ENCODE measurements around the gene FES.
"Not testable (repeated sequence)": the region's sequence is repeated elsewhere in the genome, so short reads cannot be mapped to it uniquely, and the experiment has no call there.

FES gene

DNA sequence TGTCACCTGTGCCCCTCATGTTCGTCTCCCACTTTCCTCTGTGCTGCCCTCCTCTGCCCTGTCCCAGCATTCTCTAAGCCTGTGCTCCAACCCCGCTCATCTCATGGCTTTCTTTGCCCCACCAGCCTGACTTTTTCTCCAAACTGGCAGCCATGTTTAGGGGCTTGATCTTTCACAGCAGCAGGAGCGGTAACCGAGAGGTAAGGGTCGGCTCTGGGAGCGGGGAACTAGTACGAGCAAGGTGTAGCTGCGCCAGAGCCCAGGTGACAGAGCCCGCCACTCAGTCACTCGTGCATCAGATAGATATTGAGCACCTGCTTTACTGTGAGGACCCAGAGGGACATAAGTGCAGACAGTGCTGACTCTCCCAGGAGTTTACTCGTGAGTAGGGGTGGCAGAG lies 32.2 kb downstream of the FES start:
- CTCF ChIA-PET: no interaction called here

DNA sequence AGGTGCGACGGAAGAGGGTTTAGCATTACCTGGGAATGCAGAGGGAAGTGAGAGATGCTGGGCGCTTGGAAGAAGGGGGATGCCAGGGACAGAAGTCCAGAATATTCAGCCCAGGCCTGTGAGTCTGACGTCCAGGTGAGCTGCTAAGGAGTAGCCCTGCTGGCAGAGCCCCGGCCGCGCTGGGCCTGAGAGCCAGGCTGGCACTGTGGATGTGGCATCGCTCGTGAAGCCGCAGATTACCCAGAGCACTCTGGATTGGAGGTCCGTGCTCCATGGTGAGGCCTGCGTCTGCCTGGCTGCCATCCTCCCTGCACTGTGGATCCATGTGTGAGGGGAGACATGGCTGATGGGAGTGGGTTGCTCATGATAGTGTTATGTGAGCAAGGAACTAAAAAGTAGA lies 33.3 kb downstream of the FES start:
- CTCF ChIA-PET: no interaction called here
- no peak for TF ChIP-seq FOXM1 (IDR thresholded peaks at IDR 0.05; ENCODE audit: borderline replicate concordance)
- TF ChIP-seq FOXK2 (IDR thresholded peaks at IDR 0.05): no peak
- TF ChIP-seq TARDBP (IDR thresholded peaks at IDR 0.05): no peak
- TF ChIP-seq, protein P1, sequence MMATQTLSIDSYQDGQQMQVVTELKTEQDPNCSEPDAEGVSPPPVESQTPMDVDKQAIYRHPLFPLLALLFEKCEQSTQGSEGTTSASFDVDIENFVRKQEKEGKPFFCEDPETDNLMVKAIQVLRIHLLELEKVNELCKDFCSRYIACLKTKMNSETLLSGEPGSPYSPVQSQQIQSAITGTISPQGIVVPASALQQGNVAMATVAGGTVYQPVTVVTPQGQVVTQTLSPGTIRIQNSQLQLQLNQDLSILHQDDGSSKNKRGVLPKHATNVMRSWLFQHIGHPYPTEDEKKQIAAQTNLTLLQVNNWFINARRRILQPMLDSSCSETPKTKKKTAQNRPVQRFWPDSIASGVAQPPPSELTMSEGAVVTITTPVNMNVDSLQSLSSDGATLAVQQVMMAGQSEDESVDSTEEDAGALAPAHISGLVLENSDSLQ (IDR thresholded peaks at IDR 0.05): no peak
- no peak for TF ChIP-seq HDGF (IDR thresholded peaks at IDR 0.05; ENCODE audit: borderline replicate concordance)
- no peak for TF ChIP-seq ARNT (IDR thresholded peaks at IDR 0.05)
- TF ChIP-seq L3MBTL2 (conservative IDR thresholded peaks at IDR 0.05): no peak
- no peak for TF ChIP-seq FOXA1 (IDR thresholded peaks at IDR 0.05)
- no peak for TF ChIP-seq CTBP1 (IDR thresholded peaks at IDR 0.05; ENCODE audit: borderline replicate concordance)
- TF ChIP-seq LEF1 (IDR thresholded peaks at IDR 0.05; ENCODE audit: borderline replicate concordance): no peak
- TF ChIP-seq NFRKB (IDR thresholded peaks at IDR 0.05): no peak
- no peak for TF ChIP-seq BHLHE40 (IDR thresholded peaks at IDR 0.05; ENCODE audit: borderline replicate concordance)
- no peak for TF ChIP-seq SP1 (IDR thresholded peaks at IDR 0.05)
- TF ChIP-seq ZNF384 (IDR thresholded peaks at IDR 0.05): no peak
- no peak for TF ChIP-seq SUZ12 (IDR thresholded peaks at IDR 0.05)
- TF ChIP-seq ELF4 (IDR thresholded peaks at IDR 0.05): no peak
- POLR2A ChIA-PET: interaction anchor here (0.8 to 2.2 kb wide), 2 partner anchors 14 to 15 kb away, joined by 3 to 5 read pairs; partner anchors contain the start of gene MAN2A2
- no peak for DNase-seq (ENCODE audit: extremely low spot score)

More for the DNA sequence above, 32.2 kb downstream of the FES start:
- POLR2A ChIA-PET: no interaction called here
- DNase-seq (ENCODE audit: extremely low spot score): no peak
- no peak for TF ChIP-seq BHLHE40 (IDR thresholded peaks at IDR 0.05; ENCODE audit: borderline replicate concordance)

DNA sequence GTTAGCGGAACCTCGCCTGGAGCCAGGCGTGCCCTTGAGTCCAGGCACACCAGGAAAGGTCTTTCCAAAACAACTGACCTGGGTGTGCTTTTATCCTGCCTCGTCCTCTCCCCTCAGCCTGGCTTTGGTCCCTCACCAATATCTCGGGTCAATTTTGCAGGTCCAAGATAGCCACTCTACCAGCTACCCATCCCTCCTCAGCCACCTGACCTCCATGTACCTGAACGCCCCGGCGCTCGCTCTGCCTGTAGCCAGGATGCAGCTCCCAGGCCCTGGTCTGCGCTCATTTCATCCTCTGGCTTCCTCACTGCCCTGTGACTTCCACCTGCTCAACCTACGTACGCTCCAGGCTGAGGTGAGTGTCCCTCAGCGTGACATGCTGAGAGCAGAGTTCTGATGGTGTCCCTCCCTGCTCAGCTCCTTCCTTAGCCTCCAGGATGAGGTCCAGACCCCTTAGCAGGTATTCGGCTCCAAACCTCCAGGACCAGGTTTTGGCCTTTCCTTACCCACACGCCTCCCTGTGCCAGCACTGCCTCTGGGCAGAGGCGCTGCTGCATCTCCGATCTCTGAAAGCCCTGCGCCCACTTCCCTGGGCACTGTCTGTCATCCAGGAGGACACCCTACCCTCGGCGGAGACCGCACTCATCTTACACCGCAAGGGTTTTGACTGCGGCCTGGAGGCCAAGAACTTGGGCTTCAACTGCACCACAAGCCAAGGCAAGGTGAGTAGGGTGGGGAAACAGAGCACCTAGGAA lies 33.9 kb downstream of the FES start:
- no peak for TF ChIP-seq TARDBP (IDR thresholded peaks at IDR 0.05)
- no peak for TF ChIP-seq CTBP1 (IDR thresholded peaks at IDR 0.05; ENCODE audit: borderline replicate concordance)
- no peak for TF ChIP-seq FOXM1 (IDR thresholded peaks at IDR 0.05; ENCODE audit: borderline replicate concordance)
- no peak for TF ChIP-seq SUZ12 (IDR thresholded peaks at IDR 0.05)
- TF ChIP-seq, protein P1 (IDR thresholded peaks at IDR 0.05): no peak
- TF ChIP-seq NFRKB (IDR thresholded peaks at IDR 0.05): no peak
- TF ChIP-seq ARNT (IDR thresholded peaks at IDR 0.05): no peak
- no peak for TF ChIP-seq FOXA1 (IDR thresholded peaks at IDR 0.05)
- TF ChIP-seq SP1 (IDR thresholded peaks at IDR 0.05): no peak
- TF ChIP-seq FOXK2 (IDR thresholded peaks at IDR 0.05): no peak
- no peak for TF ChIP-seq LEF1 (IDR thresholded peaks at IDR 0.05; ENCODE audit: borderline replicate concordance)
- CTCF ChIA-PET: no interaction called here
- no peak for DNase-seq (ENCODE audit: extremely low spot score)
- POLR2A ChIA-PET: interaction anchor here (0.8 to 2.2 kb wide), 3 partner anchors 13 to 15 kb away, joined by 3 to 5 read pairs (median 5); partner anchors contain the start of gene MAN2A2

DNA sequence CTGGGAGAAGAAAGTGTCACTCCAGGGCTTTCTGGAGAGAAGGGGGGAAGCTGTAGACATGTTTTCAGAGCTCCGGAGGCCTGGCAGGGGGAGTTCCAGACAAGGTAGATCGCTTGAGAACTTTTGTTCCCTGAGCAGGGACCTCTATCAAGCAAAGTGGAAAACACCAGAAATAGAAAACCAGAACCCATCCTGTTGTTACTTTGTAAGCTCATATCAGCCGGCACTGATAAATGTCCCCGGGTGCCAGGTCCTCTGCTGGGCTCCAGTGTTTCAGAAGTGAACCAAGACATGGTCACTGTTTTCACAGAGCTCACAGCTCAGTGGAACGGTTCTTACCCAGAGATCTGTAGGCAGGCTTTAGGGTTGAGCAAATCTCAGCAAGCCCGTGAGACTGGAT lies 34.5 kb downstream of the FES start:
- no peak for TF ChIP-seq SUZ12 (IDR thresholded peaks at IDR 0.05)
- no peak for TF ChIP-seq NFRKB (IDR thresholded peaks at IDR 0.05)
- TF ChIP-seq CTBP1 (IDR thresholded peaks at IDR 0.05; ENCODE audit: borderline replicate concordance): no peak
- no peak for TF ChIP-seq ELF4 (IDR thresholded peaks at IDR 0.05)
- TF ChIP-seq FOXK2 (IDR thresholded peaks at IDR 0.05): no peak
- TF ChIP-seq, protein P1 (IDR thresholded peaks at IDR 0.05): no peak
- TF ChIP-seq HDGF (IDR thresholded peaks at IDR 0.05; ENCODE audit: borderline replicate concordance): no peak
- TF ChIP-seq FOXA1 (IDR thresholded peaks at IDR 0.05): no peak
- TF ChIP-seq ZNF384 (IDR thresholded peaks at IDR 0.05): no peak
- no peak for TF ChIP-seq FOXM1 (IDR thresholded peaks at IDR 0.05; ENCODE audit: borderline replicate concordance)
- no peak for TF ChIP-seq LEF1 (IDR thresholded peaks at IDR 0.05; ENCODE audit: borderline replicate concordance)
- DNase-seq (ENCODE audit: extremely low spot score): no peak
- CTCF ChIA-PET: no interaction called here
- POLR2A ChIA-PET: interaction anchor here (1.4 to 2.2 kb wide), 2 partner anchors 13 to 15 kb away, joined by 5 read pairs; partner anchors contain the start of gene MAN2A2

DNA sequence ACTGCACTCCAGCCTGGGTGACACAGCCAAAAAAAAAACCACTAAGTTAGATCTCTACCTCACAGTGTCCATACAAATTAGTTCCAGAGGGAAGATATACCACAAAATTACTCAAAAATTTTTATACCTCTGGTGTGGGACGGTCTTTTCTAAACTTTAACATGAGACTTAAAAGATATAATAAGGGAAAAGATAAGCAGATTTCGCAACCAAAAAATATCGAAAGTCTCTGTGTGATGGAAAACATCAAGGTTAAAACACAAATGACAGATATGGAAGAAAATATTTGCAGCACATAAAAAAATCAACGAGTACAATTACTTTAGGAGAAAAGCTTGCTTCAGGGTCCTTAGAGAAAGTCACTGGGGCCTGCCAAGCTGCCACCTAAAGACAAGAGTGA lies 37.6 kb downstream of the FES start:
- no peak for TF ChIP-seq FOXK2 (IDR thresholded peaks at IDR 0.05)
- no peak for TF ChIP-seq ELF4 (IDR thresholded peaks at IDR 0.05)
- no peak for TF ChIP-seq SUZ12 (IDR thresholded peaks at IDR 0.05)
- TF ChIP-seq TARDBP (IDR thresholded peaks at IDR 0.05): no peak
- no peak for TF ChIP-seq HDGF (IDR thresholded peaks at IDR 0.05; ENCODE audit: borderline replicate concordance)
- TF ChIP-seq FOXM1 (IDR thresholded peaks at IDR 0.05; ENCODE audit: borderline replicate concordance): no peak
- TF ChIP-seq, protein P1 (IDR thresholded peaks at IDR 0.05): no peak
- TF ChIP-seq L3MBTL2 (conservative IDR thresholded peaks at IDR 0.05): no peak
- TF ChIP-seq CTBP1 (IDR thresholded peaks at IDR 0.05; ENCODE audit: borderline replicate concordance): no peak
- no peak for TF ChIP-seq NFRKB (IDR thresholded peaks at IDR 0.05)
- TF ChIP-seq ZNF384 (IDR thresholded peaks at IDR 0.05): no peak
- no peak for TF ChIP-seq BHLHE40 (IDR thresholded peaks at IDR 0.05; ENCODE audit: borderline replicate concordance)
- no peak for TF ChIP-seq SP1 (IDR thresholded peaks at IDR 0.05)
- TF ChIP-seq ARNT (IDR thresholded peaks at IDR 0.05): no peak
- TF ChIP-seq LEF1 (IDR thresholded peaks at IDR 0.05; ENCODE audit: borderline replicate concordance): no peak
- no peak for TF ChIP-seq FOXA1 (IDR thresholded peaks at IDR 0.05)
- DNase-seq (ENCODE audit: extremely low spot score): no peak
- CTCF ChIA-PET: interaction anchor here (0.6 to 1.4 kb wide), 3 partner anchors 10 to 22 kb away, joined by 3 to 8 read pairs (median 5); partner anchors contain the start of gene HDDC3
- POLR2A ChIA-PET: interaction anchor here (1.5 to 2.8 kb wide), 3 partner anchors 8 to 13 kb away, joined by 4 to 15 read pairs (median 8); partner anchors contain the start of genes HDDC3 and UNC45A

DNA sequence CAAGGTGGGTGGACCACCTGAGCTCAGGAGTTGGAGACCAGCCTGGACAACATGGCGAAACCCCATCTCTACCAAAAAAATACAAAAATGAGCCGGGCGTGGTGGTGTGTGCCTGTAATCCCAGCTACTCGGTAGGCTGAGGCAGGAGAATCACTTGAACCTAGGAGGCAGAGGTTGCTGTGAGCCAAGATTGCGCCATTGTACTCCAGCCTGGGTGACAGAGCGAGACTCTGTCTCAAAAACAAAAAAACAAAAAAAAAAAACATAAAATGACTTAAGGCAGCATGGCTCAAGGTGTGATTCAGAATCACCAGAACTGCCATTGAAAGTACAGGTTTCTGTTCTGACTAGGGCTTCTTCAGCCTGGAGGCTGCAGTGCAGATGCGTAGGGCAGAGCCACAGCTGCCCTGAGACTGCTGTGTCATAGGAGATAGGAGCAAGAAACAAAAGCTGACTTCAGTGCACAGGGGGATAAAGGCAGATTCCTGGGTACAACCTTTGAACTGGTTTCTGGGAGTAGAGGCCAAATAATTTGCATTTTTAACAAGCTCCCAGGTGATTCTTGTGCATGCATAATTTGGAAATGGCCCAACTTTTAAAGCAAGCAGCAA lies 38.5 kb downstream of the FES start:
- CTCF ChIA-PET: interaction anchor here (0.8 to 2.0 kb wide), 3 partner anchors 9 to 11 kb away, joined by 3 to 13 read pairs (median 8); partner anchors contain the start of gene HDDC3
- DNase-seq (ENCODE audit: extremely low spot score): not testable (repeated sequence)
- POLR2A ChIA-PET: interaction anchor here (2.0 to 2.8 kb wide), 2 partner anchors 9 kb away, joined by 8 to 15 read pairs; partner anchors contain the start of gene HDDC3

Measured in HEK293T (cell line).